Stimulated activated CD4-positive, alpha-beta T cell treated with anti-CD3 and anti-CD28 coated beads, Interleukin-1b, Interleukin-23, amount 100 ng/mL, for 48 hours (primary cell): ENCODE measurements around the gene PHF23.
A peak's percentile ranks its signal among the peaks of the same experiment; 100 is the strongest.

Source experiments
- DNase-seq: peaks from one replicate; pipeline ENCODE4 v3.0.0-alpha.2; 2020

PHF23 gene

GRCh38 chr17:7219812-7220592 lies 19.3 kb downstream of the PHF23 start, which contains the start of the genes ACADVL and DLG4:
TSS of gene ACADVL (plus strand) at chr17:7219938. CDS start at chr17:7219985, 47 bp downstream.
TSS of gene DLG4 (minus strand) at chr17:7219836.
- peak; percentile 85 for DNase-seq

DNA sequence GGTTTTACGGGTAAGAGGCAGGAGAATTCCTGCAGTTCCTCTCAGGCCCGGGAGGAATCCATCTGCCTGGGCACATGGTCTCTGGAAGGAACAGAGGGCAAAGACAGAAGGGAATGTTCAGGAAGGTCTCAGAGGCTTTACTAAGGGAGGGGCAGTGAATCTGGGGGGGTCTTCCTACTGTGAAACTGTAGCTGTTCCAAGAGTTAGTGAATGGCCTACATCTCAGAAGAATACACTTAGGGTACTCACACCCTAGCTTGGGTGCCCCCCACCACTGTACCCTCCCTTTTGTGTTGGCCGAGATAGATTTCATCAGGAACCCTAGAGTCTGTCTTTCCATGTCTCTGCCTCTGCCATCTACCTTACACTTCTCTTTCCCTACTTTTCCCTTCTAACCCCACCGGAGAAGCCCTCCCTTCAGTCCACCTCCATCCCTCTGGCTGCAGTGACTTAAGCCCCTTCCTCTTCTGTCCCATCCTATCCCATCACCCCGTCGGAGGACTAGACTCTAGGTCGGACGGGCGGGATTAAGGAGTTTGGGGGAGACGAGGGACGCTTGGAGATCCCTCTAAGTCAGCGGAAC lies 19.9 kb downstream of the PHF23 start:
- DNase-seq, result no peak

GRCh38 chr17:7218758-7219157 lies 20.5 kb downstream of the PHF23 start:
- no peak for DNase-seq

GRCh38 chr17:7218166-7218565 lies 21.1 kb downstream of the PHF23 start:
- no peak for DNase-seq

DNA sequence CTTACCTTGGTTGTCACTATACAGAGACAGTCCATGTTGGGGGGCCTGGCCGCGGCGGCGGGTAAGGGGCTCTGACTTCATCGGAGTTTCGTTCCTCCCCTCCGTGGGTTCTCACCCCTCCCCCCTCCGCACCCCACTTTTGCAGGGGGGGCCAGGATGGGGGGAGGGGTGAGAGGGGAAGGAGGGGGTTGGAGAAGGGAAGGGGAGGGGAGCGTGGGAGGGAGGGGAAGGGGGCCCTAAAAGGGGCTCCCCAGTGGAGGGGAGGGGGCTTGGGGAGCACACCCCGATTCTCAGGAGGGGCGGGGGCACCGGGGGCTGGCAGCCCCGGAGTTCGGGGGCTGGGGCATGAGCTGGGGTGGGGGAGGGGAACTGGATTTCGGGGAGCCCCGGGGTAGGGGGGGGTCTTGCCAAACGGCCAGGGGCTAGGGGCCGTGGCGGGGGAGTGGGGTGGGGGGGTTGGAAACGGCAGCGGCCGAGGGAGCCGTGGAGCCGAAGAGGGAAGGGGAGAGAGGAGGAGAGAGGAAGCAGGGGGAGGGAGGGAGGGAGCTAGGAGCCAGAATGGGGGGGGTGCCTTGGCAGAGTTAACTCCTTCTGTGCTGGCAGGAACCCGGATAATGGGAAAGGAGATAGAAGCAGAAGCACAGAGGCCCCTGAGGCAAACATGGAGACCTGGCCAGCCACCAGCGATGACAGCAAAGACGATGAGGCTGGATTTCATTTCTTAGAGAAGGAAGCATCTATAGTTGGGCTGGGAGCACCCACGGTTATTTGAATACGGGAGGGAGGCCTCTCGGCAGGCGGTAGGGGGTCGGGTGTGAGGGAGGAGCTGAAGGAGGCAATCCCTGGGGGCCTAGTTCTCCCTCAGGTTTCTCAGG lies 21.9 kb downstream of the PHF23 start:
- DNase-seq, result peak; percentile 41

GRCh38 chr17:7216242-7217112 lies 22.8 kb downstream of the PHF23 start:
- DNase-seq, result no peak

DNA sequence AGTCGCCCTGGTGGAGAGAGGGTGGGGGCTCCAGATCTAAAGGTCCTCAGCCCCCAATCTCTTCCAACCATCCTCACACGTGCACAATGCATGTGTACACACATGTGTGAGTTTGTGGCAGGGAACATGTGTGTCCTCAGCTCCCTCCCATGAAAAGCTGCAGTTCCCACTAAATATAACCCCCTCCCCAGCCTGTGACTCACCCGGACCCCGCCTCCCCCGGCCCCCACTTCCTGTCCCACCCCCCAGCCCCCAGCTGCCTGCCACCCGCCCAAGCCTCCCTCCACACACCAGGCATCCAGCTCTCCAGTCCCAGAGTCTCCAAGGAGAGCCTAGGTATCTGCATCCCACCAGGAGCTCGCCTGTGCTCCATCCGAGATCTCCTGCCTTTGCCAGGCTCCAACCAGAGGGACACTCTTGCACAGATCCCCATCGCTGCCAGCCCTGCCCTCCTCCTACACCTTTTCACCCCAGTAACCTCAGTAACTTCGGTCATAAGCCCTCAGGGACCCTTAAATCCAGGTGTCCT lies 23.5 kb downstream of the PHF23 start:
- DNase-seq, result no peak

- no peak for DNase-seq
These were observed 24.1 kb downstream of the PHF23 start for GRCh38 chr17:7215136-7215638.

GRCh38 chr17:7214300-7215135 lies 24.7 kb downstream of the PHF23 start:
- peak; percentile 100 for DNase-seq

DNA sequence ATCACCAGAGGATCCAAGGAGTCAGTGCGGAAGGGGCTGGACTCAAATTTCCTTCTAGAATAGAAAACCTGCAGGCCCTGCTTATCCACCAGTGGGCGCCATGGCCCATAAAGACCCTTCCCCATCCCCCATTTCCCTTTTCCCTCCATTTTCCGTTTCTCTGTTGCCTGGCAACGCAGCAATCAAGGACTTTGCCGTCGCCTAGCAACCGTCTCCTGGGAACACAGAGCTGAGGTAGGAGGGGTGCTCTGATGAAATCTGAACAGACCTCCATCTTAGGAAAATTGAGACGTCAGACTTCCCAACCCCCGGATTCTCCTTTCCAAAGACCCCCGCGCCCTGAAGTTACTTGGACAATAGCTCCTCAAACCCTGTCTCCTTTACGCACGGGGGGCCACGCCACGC lies 25.4 kb downstream of the PHF23 start:
- DNase-seq, result peak; percentile 73

GRCh38 chr17:7211491-7212273 lies 27.6 kb downstream of the PHF23 start:
- no peak for DNase-seq

GRCh38 chr17:7208754-7209460 lies 30.4 kb downstream of the PHF23 start:
- DNase-seq, result no peak

GRCh38 chr17:7208027-7208571 lies 31.2 kb downstream of the PHF23 start:
- no peak for DNase-seq

- no peak for DNase-seq
These were observed 31.9 kb downstream of the PHF23 start for GRCh38 chr17:7207120-7208001.

- no peak for DNase-seq
These were observed 33.7 kb downstream of the PHF23 start for GRCh38 chr17:7205561-7205960.

DNA sequence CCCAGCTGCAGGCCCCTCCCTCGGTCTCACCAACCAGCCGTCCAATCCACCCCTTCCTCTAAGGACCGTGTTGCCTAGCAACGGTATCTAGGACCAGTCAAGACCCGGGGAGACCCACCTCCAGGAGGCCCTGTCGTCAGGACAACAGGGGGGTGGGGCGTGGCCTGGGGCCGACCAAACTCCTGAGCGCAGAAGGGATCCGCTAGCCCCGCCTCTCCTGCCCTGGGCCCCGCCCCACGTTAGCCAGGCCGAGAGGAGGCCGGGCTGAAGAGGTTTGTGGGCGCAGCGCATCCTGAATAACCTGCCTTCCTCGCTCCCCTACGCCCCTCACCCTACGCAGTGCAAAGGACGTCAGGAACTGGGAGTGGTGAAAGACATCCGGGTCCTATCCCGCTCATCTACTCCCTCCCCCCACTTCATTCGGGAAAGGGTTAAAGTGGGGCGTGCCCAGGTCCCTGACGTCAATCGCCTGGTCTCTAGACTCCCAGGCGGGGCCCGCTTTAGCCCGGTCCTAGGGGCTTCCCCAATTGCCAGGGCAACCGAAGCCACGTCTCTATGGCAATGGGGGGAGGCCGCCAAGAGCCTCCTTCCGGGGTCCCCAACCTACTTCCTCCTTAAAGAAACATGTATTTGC lies 34.3 kb downstream of the PHF23 start:
- DNase-seq, result peak; percentile 90

GRCh38 chr17:7204336-7204735 lies 34.9 kb downstream of the PHF23 start:
- DNase-seq, result no peak

GRCh38 chr17:7203391-7203790 lies 35.9 kb downstream of the PHF23 start:
- DNase-seq, result no peak
